Anterior cingulate cortex (tissue), 58 donors: ENCODE measurements around the gene AOX1.
A peak's percentile ranks its signal among the peaks of the same experiment; 100 is the strongest.
"Not testable (repeated sequence)": the region's sequence is repeated elsewhere in the genome, so short reads cannot be mapped to it uniquely, and the experiment has no call there.

Experiments used
- DNase-seq, 58 donors: peaks; one replicate each; lab custom pipeline; 2025; lab: John Stamatoyannopoulos, UW

The AOX1 gene

DNA sequence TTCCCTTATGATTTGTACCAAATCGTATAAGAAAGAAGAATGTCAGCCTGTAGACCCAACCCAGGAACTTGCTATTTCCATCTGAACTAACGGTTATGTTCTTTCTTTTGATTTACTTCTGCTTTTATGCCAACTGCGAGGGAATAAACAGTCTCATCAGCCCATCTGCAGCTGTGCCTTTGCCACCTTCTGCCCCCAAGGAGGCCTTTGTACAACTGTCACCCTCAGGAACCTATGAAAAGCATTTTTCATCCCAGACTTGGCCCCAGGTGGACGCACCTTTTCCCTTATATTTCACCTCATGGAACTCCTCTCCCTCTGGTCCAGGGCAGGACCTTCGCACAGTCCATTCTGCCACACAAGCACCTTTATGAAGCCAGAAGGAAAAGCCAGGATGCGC lies 109.8 kb downstream of the AOX1 start:
- DNase-seq: no peak

DNA sequence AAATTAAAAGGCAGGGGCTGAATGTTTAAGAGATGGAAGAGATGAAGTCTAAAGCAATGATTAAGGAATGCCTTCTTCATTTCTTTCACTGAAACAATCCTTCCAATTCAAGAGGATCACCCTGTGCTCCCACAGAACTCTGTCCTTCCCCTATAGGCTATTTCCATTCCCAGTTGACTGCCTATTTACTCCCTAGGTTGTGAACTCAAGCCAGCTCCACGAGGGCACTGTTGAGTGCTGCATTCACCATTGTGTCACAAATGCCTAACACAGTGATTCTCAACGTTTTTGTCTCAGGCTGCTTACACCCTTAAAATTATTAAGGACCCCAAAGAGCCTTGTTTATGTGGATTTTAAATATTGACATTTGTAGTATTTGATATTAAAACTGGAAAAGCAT lies 112.4 kb downstream of the AOX1 start:
- peak in 3 of 58 donors; percentile 3 to 13 (median 4) for DNase-seq

- no peak for DNase-seq
Observed at GRCh38 chr2:200699310-200699709, 113.5 kb downstream of the AOX1 start.

GRCh38 chr2:200700856-200701255 lies 115.0 kb downstream of the AOX1 start:
- DNase-seq: no peak

DNA sequence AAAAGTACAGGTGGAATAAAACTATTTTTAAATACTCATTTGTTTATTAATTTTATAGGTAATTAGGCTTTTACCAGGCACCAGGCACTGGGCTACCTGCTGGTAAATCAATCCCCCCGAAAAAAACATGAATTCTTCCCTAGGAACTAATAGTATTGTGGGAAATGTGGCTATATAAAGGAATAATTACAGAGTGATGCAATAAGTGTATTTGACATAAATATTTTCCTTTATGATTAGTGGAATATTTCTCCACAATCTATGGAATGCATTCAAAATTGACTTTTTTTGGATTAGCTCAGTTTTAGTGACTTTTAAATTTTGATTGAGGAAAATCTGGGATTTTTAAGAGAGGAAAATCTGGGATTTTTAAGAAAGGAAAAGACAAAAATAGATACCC lies 116.2 kb downstream of the AOX1 start:
- no peak for DNase-seq

- no peak for DNase-seq
Observed at GRCh38 chr2:200702646-200703118, 116.9 kb downstream of the AOX1 start.

- DNase-seq: peak in 9 of 58 donors; percentile 7 to 66 (median 14)
Observed at GRCh38 chr2:200703127-200703925, 117.5 kb downstream of the AOX1 start.

DNA sequence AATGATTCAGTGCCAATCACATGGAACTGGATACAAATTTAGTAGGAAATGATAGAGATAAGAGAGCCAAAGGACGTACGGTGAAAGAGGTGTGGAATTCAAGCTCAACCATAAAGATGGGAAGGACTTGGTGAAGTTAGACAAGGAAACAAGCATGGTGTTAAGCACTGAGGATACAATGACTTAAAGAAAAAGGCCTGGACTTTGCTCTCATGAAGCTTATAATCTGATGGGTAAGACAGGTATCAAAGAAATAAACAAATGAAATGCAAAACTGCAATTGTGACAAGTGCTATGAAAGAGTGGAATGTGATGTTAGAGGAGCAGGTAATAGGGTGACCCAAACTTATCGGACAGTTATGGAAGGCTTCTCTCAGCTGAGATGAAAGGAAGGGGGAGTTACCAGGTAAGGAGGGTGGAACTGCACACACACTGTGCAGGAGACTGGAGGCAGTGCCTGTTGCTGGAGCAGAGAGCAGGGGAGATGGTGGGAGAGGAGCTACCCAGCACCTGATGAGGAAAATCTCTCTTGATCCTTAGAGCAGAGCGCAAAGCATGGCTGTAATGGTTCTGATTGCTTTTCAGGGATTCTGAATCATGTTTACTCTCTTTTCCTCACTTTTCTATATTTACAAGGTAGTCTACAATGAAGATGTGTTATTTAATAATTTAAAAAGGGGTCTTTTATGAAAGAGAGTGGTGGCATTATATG lies 118.3 kb downstream of the AOX1 start:
- DNase-seq: no peak

GRCh38 chr2:200705305-200706041 lies 119.7 kb downstream of the AOX1 start:
- DNase-seq: peak in 17 of 58 donors; percentile 4 to 58 (median 27)

DNA sequence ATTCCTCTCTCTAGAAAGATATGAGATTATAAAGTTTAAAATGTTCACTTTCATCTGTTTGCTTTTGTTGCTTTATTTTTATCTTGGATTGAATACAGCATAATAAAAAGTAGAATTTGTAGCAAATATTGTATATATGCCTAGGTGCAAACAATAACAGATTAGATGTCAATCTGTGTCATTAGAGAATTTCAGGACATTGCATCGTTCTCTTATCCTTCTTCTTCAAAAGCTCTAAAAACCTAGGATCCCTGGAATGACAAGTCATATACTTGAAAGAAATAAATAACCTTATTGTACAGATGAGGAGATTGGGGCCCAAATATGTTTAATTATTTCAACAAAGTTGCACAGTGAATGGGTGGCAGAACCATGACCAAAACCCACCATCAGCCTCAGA lies 123.1 kb downstream of the AOX1 start:
- DNase-seq: no peak

DNA sequence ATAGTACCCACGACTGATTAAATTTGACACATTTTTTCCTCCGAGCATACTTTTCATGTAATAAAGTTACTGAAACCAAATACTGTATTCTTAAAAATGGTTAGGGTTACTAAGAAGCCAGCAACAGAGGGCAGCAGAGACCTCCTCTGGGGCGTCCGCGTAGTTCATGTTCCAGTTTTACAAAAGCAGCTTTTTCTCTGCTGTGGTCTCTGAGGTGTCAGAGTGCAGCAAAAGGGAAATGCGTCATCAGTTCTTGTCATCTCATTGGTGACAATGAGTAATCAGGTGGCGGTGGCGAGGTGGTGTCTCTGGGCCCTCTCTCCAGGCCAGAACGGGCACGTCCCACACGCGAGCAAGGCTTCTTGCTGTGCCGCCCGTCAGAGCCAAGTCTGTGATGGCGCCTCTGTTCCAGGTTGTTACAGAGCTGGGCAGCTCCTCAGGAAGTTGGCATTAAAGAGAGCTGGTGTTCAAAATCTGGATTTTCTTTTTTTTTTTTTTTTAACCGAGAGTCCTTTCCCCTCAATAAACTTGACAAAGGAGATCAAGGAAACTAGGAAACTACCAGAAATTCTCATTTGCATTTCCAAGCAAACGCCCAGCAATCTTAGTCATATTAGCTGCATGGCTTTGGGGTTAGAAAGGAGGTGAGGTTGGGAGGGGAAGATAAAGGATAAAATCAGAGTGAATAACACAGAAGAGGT lies 127.3 kb downstream of the AOX1 start:
- DNase-seq: peak; percentile 10 to 95 (median 78)

- peak in 2 of 58 donors; percentile 9 to 10 for DNase-seq
Observed at GRCh38 chr2:200713704-200714064, 127.9 kb downstream of the AOX1 start.

DNA sequence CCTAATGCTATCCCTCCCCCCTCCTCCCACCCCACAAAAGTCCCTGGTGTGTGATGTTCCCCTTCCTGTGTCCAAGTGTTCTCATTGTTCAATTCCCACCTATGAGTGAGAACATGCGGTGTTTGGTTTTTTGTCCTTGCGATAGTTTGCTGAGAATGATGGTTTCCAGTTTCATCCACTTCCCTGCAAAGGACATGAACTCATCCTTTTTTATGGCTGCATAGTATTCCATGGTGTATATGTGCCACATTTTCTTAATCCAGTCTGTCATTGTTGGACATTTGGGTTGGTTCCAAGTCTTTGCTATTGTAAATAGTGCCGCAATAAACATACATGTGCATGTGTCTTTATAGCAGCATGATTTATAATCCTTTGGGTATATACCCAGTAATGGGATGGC lies 129.2 kb downstream of the AOX1 start:
- DNase-seq: not testable (repeated sequence)

DNA sequence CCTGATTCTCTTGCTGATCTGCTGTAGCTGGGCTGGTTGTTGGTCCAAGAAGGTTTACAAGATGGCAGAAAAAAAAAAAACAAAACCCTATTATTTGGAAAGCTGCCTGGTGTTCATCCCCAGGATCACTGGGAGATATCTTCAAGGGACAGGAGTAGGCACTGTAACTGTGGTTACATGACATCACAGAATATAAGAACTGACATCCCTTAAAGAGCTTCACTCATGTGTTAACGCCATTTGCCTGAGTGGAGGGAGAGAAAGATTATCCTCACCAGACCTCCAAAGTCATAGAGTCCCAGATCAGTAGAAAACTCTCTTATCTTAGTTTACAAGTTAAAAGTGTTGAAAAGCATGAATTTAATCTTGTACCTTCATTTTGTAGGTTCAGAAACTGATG lies 130.6 kb downstream of the AOX1 start:
- DNase-seq: no peak
